ENCODE data around the gene CDK6. TPM values are rescaled to one million over a fixed set of nuclear protein-coding genes. Genes with fewer than 3 reads are reported as not detected.

The CDK6 gene
- total and polyA plus RNA-seq, 2 experiments from 2014 or later: 7.4 to 23.7 TPM

DNA sequence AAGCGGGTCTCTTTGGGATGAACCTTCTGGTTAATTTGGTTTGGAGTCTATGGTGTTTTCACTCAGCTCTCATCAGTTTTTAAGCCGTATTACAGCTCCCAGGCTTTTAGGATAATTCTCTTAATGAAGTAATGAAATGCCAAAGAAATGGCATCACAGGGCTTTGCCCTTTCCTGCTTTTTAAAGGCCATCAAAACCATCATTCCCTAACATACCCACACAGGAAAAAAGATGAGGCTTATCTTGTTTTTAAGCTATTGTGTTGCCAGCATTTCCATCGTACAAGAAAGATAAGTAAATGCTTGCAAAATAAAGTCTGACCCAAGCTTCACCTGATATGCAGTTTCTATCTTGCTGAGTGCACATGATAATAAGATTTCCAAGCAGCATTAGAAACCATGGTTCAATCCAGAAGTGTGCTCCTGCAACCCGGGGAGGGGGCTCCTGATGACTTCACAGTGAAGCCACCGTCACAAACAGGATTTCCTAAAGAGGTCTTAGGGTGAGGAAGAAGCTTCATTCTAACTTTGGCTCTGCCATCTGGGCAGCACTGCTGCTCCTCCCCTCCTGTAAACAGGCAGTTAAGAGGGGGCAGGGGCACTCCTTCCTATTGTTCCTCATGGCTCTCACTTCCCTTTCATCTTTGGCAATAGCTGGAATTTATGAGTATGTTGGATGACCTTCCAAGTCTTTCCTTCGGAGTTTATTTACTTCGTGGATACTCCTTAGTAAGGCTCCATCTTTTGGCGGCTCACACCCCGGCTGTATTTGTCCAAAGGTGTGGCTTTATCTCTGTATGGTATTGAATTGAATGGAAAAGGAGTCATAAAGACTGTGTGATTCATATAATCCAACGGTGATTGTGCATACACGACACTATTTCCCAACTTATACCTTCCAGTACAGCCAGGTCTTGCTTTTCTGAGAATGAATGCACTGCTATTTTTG is 191.0 kb downstream of the CDK6 start:
- Histone ChIP-seq H3K4me1 (ENCODE audit: insufficient read depth) (no peaks in the 10 kb centered on the region; the same call in 1 of the 2 replicates), H3K79me2 (replicated peaks; ENCODE audit: insufficient read depth) (no peaks in the 10 kb centered on the region), H3K27me3 (ENCODE audit: insufficient read depth) (no peaks in the 10 kb centered on the region), H4K20me1 (replicated peaks; ENCODE audit: insufficient read depth) (0 out of 2 replicates have a peak, but pooled peaks cover 5% of the 10 kb centered on the region), H3K27ac (ENCODE audit: low read depth) (no peak overlapping the region), H3K4me3 (no peak overlapping the region), H3K36me3 (ENCODE audit: insufficient read depth) (no peaks in the 10 kb centered on the region), H3K4me2 (no peak overlapping the region; the same call in 1 of the 2 replicates), H3K9me2 (ENCODE audit: insufficient read depth) (no peaks in the 10 kb centered on the region), H3F3A (replicated peaks; ENCODE audit: low read depth) (no peaks in the 10 kb centered on the region), H2AFZ (no peak overlapping the region)
- peak; percentile 34; the same call in 1 of the 3 replicates for ATAC-seq
- TF ChIP-seq STAT1 (IDR thresholded peaks at IDR 0.05; ENCODE audit: unreplicated experiment): no peak
- TF ChIP-seq CREB1 (CRISPR knock-in tag; IDR thresholded peaks at IDR 0.05; ENCODE audit: low read depth): no peak
- no peak for TF ChIP-seq NANOG (IDR thresholded peaks at IDR 0.05; ENCODE audit: borderline replicate concordance)
- no peak for TF ChIP-seq EZH2phosphoT487 (IDR thresholded peaks at IDR 0.05; ENCODE audit: unreplicated experiment)
- TF ChIP-seq, protein P1, sequence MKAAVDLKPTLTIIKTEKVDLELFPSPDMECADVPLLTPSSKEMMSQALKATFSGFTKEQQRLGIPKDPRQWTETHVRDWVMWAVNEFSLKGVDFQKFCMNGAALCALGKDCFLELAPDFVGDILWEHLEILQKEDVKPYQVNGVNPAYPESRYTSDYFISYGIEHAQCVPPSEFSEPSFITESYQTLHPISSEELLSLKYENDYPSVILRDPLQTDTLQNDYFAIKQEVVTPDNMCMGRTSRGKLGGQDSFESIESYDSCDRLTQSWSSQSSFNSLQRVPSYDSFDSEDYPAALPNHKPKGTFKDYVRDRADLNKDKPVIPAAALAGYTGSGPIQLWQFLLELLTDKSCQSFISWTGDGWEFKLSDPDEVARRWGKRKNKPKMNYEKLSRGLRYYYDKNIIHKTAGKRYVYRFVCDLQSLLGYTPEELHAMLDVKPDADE (IDR thresholded peaks at IDR 0.05): no peak
- TF ChIP-seq, protein P2, sequence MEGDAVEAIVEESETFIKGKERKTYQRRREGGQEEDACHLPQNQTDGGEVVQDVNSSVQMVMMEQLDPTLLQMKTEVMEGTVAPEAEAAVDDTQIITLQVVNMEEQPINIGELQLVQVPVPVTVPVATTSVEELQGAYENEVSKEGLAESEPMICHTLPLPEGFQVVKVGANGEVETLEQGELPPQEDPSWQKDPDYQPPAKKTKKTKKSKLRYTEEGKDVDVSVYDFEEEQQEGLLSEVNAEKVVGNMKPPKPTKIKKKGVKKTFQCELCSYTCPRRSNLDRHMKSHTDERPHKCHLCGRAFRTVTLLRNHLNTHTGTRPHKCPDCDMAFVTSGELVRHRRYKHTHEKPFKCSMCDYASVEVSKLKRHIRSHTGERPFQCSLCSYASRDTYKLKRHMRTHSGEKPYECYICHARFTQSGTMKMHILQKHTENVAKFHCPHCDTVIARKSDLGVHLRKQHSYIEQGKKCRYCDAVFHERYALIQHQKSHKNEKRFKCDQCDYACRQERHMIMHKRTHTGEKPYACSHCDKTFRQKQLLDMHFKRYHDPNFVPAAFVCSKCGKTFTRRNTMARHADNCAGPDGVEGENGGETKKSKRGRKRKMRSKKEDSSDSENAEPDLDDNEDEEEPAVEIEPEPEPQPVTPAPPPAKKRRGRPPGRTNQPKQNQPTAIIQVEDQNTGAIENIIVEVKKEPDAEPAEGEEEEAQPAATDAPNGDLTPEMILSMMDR (conservative IDR thresholded peaks at IDR 0.05; ENCODE audit: low read depth in 2 of 2): no peak
- no peak for TF ChIP-seq POLR2AphosphoS5 (IDR thresholded peaks at IDR 0.05; ENCODE audit: low read depth)
- no peak for TF ChIP-seq ZNF114 (CRISPR knock-in tag; IDR thresholded peaks at IDR 0.05)
- no peak for TF ChIP-seq EZH2 (IDR thresholded peaks at IDR 0.05; ENCODE audit: low read depth, unreplicated experiment)
- no peak for TF ChIP-seq JUNB (IDR thresholded peaks at IDR 0.05; ENCODE audit: unreplicated experiment)
- TF ChIP-seq, protein P3, sequence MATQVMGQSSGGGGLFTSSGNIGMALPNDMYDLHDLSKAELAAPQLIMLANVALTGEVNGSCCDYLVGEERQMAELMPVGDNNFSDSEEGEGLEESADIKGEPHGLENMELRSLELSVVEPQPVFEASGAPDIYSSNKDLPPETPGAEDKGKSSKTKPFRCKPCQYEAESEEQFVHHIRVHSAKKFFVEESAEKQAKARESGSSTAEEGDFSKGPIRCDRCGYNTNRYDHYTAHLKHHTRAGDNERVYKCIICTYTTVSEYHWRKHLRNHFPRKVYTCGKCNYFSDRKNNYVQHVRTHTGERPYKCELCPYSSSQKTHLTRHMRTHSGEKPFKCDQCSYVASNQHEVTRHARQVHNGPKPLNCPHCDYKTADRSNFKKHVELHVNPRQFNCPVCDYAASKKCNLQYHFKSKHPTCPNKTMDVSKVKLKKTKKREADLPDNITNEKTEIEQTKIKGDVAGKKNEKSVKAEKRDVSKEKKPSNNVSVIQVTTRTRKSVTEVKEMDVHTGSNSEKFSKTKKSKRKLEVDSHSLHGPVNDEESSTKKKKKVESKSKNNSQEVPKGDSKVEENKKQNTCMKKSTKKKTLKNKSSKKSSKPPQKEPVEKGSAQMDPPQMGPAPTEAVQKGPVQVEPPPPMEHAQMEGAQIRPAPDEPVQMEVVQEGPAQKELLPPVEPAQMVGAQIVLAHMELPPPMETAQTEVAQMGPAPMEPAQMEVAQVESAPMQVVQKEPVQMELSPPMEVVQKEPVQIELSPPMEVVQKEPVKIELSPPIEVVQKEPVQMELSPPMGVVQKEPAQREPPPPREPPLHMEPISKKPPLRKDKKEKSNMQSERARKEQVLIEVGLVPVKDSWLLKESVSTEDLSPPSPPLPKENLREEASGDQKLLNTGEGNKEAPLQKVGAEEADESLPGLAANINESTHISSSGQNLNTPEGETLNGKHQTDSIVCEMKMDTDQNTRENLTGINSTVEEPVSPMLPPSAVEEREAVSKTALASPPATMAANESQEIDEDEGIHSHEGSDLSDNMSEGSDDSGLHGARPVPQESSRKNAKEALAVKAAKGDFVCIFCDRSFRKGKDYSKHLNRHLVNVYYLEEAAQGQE (IDR thresholded peaks at IDR 0.05; ENCODE audit: unreplicated experiment): no peak
- TF ChIP-seq ZNF331 (CRISPR knock-in tag; IDR thresholded peaks at IDR 0.05; ENCODE audit: low read depth): no peak
- TF ChIP-seq, protein P4, sequence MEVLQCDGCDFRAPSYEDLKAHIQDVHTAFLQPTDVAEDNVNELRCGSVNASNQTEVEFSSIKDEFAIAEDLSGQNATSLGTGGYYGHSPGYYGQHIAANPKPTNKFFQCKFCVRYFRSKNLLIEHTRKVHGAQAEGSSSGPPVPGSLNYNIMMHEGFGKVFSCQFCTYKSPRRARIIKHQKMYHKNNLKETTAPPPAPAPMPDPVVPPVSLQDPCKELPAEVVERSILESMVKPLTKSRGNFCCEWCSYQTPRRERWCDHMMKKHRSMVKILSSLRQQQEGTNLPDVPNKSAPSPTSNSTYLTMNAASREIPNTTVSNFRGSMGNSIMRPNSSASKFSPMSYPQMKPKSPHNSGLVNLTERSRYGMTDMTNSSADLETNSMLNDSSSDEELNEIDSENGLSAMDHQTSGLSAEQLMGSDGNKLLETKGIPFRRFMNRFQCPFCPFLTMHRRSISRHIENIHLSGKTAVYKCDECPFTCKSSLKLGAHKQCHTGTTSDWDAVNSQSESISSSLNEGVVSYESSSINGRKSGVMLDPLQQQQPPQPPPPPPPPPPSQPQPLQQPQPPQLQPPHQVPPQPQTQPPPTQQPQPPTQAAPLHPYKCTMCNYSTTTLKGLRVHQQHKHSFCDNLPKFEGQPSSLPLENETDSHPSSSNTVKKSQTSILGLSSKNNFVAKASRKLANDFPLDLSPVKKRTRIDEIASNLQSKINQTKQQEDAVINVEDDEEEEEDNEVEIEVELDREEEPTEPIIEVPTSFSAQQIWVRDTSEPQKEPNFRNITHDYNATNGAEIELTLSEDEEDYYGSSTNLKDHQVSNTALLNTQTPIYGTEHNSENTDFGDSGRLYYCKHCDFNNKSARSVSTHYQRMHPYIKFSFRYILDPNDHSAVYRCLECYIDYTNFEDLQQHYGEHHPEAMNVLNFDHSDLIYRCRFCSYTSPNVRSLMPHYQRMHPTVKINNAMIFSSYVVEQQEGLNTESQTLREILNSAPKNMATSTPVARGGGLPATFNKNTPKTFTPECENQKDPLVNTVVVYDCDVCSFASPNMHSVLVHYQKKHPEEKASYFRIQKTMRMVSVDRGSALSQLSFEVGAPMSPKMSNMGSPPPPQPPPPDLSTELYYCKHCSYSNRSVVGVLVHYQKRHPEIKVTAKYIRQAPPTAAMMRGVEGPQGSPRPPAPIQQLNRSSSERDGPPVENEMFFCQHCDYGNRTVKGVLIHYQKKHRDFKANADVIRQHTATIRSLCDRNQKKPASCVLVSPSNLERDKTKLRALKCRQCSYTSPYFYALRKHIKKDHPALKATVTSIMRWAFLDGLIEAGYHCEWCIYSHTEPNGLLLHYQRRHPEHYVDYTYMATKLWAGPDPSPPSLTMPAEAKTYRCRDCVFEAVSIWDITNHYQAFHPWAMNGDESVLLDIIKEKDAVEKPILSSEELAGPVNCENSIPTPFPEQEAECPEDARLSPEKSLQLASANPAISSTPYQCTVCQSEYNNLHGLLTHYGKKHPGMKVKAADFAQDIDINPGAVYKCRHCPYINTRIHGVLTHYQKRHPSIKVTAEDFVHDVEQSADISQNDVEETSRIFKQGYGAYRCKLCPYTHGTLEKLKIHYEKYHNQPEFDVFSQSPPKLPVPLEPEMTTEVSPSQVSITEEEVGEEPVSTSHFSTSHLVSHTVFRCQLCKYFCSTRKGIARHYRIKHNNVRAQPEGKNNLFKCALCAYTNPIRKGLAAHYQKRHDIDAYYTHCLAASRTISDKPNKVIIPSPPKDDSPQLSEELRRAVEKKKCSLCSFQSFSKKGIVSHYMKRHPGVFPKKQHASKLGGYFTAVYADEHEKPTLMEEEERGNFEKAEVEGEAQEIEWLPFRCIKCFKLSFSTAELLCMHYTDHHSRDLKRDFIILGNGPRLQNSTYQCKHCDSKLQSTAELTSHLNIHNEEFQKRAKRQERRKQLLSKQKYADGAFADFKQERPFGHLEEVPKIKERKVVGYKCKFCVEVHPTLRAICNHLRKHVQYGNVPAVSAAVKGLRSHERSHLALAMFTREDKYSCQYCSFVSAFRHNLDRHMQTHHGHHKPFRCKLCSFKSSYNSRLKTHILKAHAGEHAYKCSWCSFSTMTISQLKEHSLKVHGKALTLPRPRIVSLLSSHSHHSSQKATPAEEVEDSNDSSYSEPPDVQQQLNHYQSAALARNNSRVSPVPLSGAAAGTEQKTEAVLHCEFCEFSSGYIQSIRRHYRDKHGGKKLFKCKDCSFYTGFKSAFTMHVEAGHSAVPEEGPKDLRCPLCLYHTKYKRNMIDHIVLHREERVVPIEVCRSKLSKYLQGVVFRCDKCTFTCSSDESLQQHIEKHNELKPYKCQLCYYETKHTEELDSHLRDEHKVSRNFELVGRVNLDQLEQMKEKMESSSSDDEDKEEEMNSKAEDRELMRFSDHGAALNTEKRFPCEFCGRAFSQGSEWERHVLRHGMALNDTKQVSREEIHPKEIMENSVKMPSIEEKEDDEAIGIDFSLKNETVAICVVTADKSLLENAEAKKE (CRISPR knock-in tag; IDR thresholded peaks at IDR 0.05): no peak
- Mint-ChIP-seq H3K4me1 (peaks cover 8% of the 10 kb centered on the region; the same call in 2 of the 3 replicates), H3K27me3 (ENCODE audit: insufficient read depth, low read depth, poor library complexity) (peaks cover 6% of the 10 kb centered on the region), H3K36me3 (ENCODE audit: low read depth) (no peaks in the 10 kb centered on the region), H3K4me3 (no peak overlapping the region), H3K27ac (no peak overlapping the region), H3K9me3 (no peaks in the 10 kb centered on the region)
- no peak for DNase-seq (ENCODE audit: low spot score)
